Upper lobe of right lung (tissue), 1 donor: Measurements from ENCODE around the gene WDR36. TPM values are rescaled to one million over a fixed set of nuclear protein-coding genes. Genes with fewer than 3 reads are reported as not detected.

Source experiments
- ATAC-seq: fragments of 200-7000 bp; cut with Tn5 transposase; one replicate; pipeline ENCODE4 v1.9.1; 2020; ENCODE audit warnings: mild to moderate bottlenecking, moderate library complexity
- DNase-seq: peaks from one replicate; pipeline ENCODE4 v3.0.0-alpha.2; 2020
- H3K27ac ChIP-seq: fragments of 200-600 bp; one replicate; pipeline ENCODE4 v1.8.0; 2022
- H3K27me3 ChIP-seq: fragments of 200-600 bp; one replicate; pipeline ENCODE4 v1.8.0; 2022; ENCODE audit warnings: mild to moderate bottlenecking
- H3K36me3 ChIP-seq: fragments of 200-600 bp; one replicate; pipeline ENCODE4 v1.8.0; 2022
- H3K4me1 ChIP-seq: fragments of 200-600 bp; one replicate; pipeline ENCODE4 v1.8.0; 2022
- H3K4me3 ChIP-seq: fragments of 200-600 bp; one replicate; pipeline ENCODE4 v1.8.0; 2022; ENCODE audit warnings: mild to moderate bottlenecking
- H3K9me3 ChIP-seq: fragments of 200-600 bp; one replicate; pipeline ENCODE4 v1.8.0; 2022
- intact Hi-C: fragments of 100-400 bp; cut with DNase I; formaldehyde crosslinking; loops from one replicate; pipeline ENCODE4 v1.11.0; 2022
- total RNA-seq: library from RNA; stranded (reverse); fragmentation: NEBNext Ultra II Directional; extraction: Animal tissue kit (Norgen Biotek cat#: 25700); gene quantifications from one replicate; pipeline ENCODE4 v1.2.1, GENCODE V29; 2021
- TF ChIP-seq, protein P1 (sequence below): fragments of 200-600 bp; IDR thresholded peaks from one replicate; pipeline ENCODE4 v1.8.0; 2022; ENCODE audit warnings: antibody characterized with exemption
- donor health status: DM: no; HTN: yes; CAD: no; lungs with severe emphysema.

Gene WDR36
- total RNA-seq, 1 donor from 2014 or later = 25.0 TPM

DNA sequence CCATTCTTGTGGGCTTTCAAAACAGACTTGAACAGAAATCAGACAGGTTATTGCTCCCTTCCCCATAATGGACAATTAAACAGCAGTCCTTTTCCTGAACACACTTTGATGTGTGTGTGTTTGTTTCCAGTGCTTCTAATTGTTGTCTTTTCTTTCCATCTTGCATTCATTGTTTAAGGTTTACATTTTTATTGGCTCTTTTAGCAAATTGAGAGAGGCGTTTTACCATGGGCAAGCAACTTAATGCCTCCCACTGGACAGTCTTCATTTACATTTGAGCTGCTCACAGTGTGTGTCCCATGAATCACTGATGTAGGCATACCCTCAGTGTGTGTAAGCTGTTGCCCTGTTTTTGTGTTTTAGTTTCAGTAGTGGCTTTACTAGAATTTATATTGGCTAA lies 25.0 kb downstream of the WDR36 start:
- Histone ChIP-seq H3K27me3 (no peaks in the 10 kb centered on the region), H3K36me3 (peaks cover 70% of the 10 kb centered on the region), H3K4me1 (peaks cover 7% of the 10 kb centered on the region), H3K4me3 (no peak overlapping the region), H3K9me3 (no peaks in the 10 kb centered on the region), H3K27ac (no peak overlapping the region)
- ATAC-seq (no peak), DNase-seq (no peak)
- TF ChIP-seq, protein P1, sequence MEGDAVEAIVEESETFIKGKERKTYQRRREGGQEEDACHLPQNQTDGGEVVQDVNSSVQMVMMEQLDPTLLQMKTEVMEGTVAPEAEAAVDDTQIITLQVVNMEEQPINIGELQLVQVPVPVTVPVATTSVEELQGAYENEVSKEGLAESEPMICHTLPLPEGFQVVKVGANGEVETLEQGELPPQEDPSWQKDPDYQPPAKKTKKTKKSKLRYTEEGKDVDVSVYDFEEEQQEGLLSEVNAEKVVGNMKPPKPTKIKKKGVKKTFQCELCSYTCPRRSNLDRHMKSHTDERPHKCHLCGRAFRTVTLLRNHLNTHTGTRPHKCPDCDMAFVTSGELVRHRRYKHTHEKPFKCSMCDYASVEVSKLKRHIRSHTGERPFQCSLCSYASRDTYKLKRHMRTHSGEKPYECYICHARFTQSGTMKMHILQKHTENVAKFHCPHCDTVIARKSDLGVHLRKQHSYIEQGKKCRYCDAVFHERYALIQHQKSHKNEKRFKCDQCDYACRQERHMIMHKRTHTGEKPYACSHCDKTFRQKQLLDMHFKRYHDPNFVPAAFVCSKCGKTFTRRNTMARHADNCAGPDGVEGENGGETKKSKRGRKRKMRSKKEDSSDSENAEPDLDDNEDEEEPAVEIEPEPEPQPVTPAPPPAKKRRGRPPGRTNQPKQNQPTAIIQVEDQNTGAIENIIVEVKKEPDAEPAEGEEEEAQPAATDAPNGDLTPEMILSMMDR = no peak
- intact Hi-C loops = no loop called here

DNA sequence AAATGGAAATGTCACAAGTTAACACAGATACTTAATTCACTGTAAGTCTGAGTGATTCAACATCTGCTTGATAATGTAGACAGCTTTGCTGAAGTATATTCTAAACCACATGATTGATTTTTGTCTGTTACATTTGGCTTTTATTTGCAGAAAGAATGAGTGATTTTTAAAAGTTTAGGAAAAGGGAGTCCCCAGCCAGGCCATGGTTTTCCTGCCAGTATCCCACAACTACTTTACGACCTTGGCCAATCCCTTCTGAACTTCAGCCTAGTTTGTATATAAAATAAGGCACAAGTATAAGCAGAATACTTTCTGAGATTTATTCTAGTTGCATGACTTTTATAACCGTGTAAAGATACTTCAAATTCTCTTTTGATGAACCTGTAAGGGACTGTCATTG lies 27.1 kb downstream of the WDR36 start:
- ATAC-seq = no peak
- no peak for DNase-seq
- Histone ChIP-seq H3K27me3 (no peaks in the 10 kb centered on the region), H3K36me3 (peaks cover 70% of the 10 kb centered on the region), H3K4me1 (peaks cover 7% of the 10 kb centered on the region), H3K4me3 (no peak overlapping the region), H3K9me3 (no peaks in the 10 kb centered on the region), H3K27ac (no peak overlapping the region)
- TF ChIP-seq, protein P1 = no peak
- intact Hi-C loops = no loop called here

DNA sequence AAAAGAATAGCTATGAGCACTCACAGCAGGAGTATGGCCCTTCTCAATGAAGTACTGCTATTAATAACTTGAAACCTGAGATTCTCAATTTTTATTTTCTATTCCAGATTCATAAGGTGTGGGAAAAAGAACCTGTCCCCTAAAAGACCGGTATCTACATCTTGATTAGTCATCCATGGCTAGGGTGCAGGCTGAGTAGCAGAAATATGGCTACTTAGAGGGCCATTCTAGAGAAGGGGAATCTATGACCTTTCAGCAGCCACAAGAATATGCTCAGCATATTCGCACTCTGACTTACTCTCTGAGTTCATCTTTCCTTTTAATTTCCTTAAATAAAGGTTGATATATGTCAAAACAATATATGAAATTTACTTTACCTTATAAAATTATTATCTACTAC lies 27.7 kb downstream of the WDR36 start:
- intact Hi-C loops = no loop called here
- no peak for ATAC-seq
- no peaks in the 10 kb centered on the region for H3K9me3 ChIP-seq
- no peak overlapping the region for H3K27ac ChIP-seq
- H3K27me3 ChIP-seq = no peaks in the 10 kb centered on the region
- no peak overlapping the region for H3K4me3 ChIP-seq
- DNase-seq = no peak
- peaks cover 7% of the 10 kb centered on the region for H3K4me1 ChIP-seq
- TF ChIP-seq, protein P1 = no peak
- H3K36me3 ChIP-seq = peaks cover 75% of the 10 kb centered on the region

DNA sequence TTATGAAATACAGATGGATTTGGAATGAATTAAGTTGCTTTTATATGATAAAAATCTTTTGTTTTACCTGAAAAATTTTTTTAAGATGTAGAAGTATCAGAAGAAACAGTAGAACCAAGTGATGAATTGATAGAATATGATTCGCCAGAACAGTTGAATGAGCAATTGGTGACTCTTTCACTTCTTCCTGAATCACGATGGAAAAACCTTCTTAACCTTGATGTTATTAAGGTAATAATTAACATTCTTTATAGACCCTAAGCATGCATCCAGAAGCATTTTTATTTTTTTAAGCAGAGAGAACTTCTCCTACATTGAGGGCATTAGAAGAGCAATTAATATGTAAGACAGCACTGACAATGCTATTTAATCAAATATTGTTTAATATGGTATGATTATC lies 28.8 kb downstream of the WDR36 start:
- H3K4me1 ChIP-seq = no peaks in the 10 kb centered on the region
- no peak overlapping the region for H3K4me3 ChIP-seq
- TF ChIP-seq, protein P1 = no peak
- H3K9me3 ChIP-seq = no peaks in the 10 kb centered on the region
- no peak for DNase-seq
- no peak overlapping the region for H3K27ac ChIP-seq
- intact Hi-C loops = no loop called here
- peaks cover 86% of the 10 kb centered on the region for H3K36me3 ChIP-seq
- no peaks in the 10 kb centered on the region for H3K27me3 ChIP-seq
- ATAC-seq = no peak

GRCh38 chr5:111121926-111122325 lies 29.8 kb downstream of the WDR36 start:
- Histone ChIP-seq H3K9me3 (no peaks in the 10 kb centered on the region), H3K4me1 (no peaks in the 10 kb centered on the region), H3K36me3 (peaks cover 90% of the 10 kb centered on the region), H3K27me3 (no peaks in the 10 kb centered on the region), H3K27ac (no peak overlapping the region), H3K4me3 (no peak overlapping the region)
- intact Hi-C loops = no loop called here
- TF ChIP-seq, protein P1 = no peak
- no peak for ATAC-seq
- no peak for DNase-seq

DNA sequence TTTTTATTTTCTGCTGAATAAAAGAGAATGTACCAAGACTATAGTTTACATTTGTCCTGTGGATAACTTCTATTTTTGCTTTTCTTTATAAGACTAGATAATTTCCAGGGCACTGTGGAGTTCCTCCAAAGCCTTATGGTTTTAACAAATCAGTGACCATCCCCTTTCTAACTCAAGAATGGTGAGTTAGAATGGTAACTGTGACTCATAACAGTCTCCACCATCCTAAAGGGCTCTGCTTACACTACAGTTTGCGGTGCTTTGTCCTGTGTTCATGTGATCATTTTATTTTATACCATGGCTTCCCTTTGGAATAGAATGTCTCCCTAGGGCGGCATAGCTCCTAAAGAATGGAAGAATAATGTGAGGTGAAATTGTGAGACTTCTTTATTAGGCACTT lies 30.2 kb downstream of the WDR36 start:
- no peak for DNase-seq
- Histone ChIP-seq H3K9me3 (no peaks in the 10 kb centered on the region), H3K27me3 (no peaks in the 10 kb centered on the region), H3K4me1 (no peaks in the 10 kb centered on the region), H3K36me3 (peaks cover 90% of the 10 kb centered on the region), H3K4me3 (no peak overlapping the region), H3K27ac (no peak overlapping the region)
- TF ChIP-seq, protein P1 = no peak
- intact Hi-C loops = no loop called here
- ATAC-seq = no peak
